ENCODE data around the gene TTLL4. TPM values are rescaled to one million over a fixed set of nuclear protein-coding genes. Genes with fewer than 3 reads are reported as not detected.
"Not testable (repeated sequence)": the region's sequence is repeated elsewhere in the genome, so short reads cannot be mapped to it uniquely, and the experiment has no call there.

TTLL4 gene
- total RNA-seq, 4 donors from 2014 or later: 5.7 to 19.2 (median 12.5) TPM

DNA sequence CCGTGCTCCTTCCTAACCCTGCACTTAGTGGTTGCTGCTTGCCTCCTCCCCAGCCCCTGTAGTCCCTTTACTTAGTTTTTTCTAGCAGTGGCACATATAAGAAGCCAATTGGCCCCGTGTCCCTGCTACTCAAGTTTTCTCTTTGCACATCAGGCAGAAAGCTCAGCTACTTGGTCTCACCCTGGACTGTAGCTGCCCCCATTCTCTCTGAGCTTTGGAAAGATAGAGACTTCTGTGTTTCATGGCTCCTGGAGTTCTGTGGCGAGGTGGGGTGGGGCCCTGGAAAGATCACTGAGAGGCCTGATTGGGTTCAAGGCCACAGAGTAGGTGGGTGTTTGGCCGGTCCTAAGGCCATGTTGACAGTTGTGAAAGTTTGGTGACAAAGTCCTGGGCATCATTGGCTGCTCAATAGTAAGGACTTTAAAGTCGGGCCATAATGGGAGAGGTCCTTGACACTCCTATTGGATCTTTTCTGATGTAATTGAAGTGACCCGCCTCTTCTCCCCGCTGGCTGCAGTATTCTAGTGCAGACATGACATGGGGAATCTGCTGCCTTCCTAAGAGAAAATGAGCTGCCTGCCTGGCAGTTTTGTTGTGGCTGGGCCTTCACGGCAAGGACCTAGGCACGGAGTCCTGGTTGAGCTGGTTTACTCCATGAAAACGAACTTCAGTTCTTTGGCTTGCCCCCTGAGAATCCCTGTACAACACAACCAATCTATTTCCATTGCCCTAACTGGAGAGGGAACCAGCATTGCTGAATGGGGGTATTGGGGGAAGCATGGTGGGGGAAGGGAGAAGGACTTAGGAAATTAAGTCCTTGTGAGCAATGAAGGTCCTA is 45.2 kb downstream of the TTLL4 start:
- no peak overlapping the region for H3K4me3 ChIP-seq (replicated peaks in 1 of 3)
- H3K27ac ChIP-seq: no peak overlapping the region
- no peaks in the 10 kb centered on the region for H3K4me1 ChIP-seq
- H3K27me3 ChIP-seq: no peaks in the 10 kb centered on the region
- H3K9me3 ChIP-seq: no peaks in the 10 kb centered on the region
- no peak for DNase-seq
- 93 to 97% methylated on average over 10 of the region's 10 CpGs for WGBS, 2 donors
- intact Hi-C loops (cut with DNase I): no loop called here
- H3K36me3 ChIP-seq: peaks cover 24 to 29% of the 10 kb centered on the region in 2 donors
- TF ChIP-seq CTCF (IDR thresholded peaks at IDR 0.05) (no peak), POLR2A (IDR thresholded peaks at IDR 0.05) (no peak)

GRCh38 chr2:218756599-218757377 is 46.2 kb downstream of the TTLL4 start:
- intact Hi-C loops (cut with DNase I): no loop called here
- Histone ChIP-seq H3K9me3 (no peaks in the 10 kb centered on the region), H3K4me3 (replicated peaks in 1 of 3) (no peak overlapping the region), H3K36me3 (peaks cover 24 to 29% of the 10 kb centered on the region in 2 donors), H3K4me1 (no peaks in the 10 kb centered on the region), H3K27ac (no peak overlapping the region), H3K27me3 (no peaks in the 10 kb centered on the region)
- TF ChIP-seq POLR2A (IDR thresholded peaks at IDR 0.05) (no peak), CTCF (IDR thresholded peaks at IDR 0.05) (no peak)
- no peak for DNase-seq
- 78 to 80% methylated on average over 6 of the region's 6 CpGs for WGBS, 2 donors

GRCh38 chr2:218761795-218762194 is 51.2 kb downstream of the TTLL4 start:
- intact Hi-C loops (cut with DNase I): no loop called here
- no peaks in the 10 kb centered on the region for H3K36me3 ChIP-seq
- no peaks in the 10 kb centered on the region for H3K27me3 ChIP-seq
- no peaks in the 10 kb centered on the region for H3K4me1 ChIP-seq
- H3K27ac ChIP-seq: no peak overlapping the region
- WGBS, 2 donors: 56 to 82% methylated on average over 2 of the region's 2 CpGs
- TF ChIP-seq CTCF (IDR thresholded peaks at IDR 0.05) (no peak), POLR2A (IDR thresholded peaks at IDR 0.05) (no peak)
- no peak overlapping the region for H3K4me3 ChIP-seq (replicated peaks in 1 of 3)
- H3K9me3 ChIP-seq: no peaks in the 10 kb centered on the region
- DNase-seq: peak in 1 of 2 donors; percentile 10

DNA sequence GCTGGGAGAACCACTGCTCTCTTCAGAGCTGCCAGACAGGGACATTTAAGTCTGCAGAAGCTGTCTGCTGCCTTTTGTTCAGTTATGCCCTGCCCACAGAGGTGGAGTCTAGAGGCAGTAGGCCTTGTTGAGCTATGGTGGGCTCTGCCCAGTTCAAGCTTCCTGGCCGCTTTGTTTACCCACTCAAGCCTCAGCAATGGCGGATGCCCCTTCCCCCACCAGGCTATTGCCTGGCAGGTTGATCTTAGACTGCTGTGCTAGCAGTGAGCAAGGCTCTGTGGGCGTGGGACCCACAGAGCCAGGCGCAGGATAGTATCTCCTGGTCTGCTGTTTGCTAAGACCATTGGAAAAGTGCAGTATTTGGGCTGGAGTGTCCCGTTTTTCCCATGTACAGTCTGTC is 62.1 kb downstream of the TTLL4 start:
- H3K27me3 ChIP-seq; DNase-seq; H3K4me3 ChIP-seq (replicated peaks in 1 of 3); H3K36me3 ChIP-seq; H3K4me1 ChIP-seq; H3K9me3 ChIP-seq; intact Hi-C loops (cut with DNase I); H3K27ac ChIP-seq: not testable (repeated sequence)
- WGBS, 2 donors: 90 to 98% methylated on average over 5 of the region's 5 CpGs

DNA sequence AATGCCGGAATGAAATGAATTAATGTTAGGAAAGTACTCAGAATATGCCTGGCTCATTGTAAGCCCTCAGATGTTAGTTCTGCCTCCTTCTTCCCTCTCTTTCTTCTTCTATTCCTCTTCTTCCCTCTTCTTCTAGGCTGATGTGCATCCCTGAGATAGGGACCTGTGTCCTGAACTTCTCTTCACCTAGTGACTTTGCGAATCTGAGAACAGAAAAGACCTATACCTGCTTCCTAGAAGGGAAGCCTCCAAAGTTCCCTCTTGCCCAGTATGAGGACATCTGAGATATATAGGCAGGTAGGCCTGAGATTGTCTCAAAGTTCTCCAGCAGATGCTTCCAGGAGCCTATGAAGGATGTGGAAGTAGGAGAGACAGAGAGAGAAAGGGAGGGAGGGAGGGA is 63.2 kb downstream of the TTLL4 start:
- no peaks in the 10 kb centered on the region for H3K36me3 ChIP-seq
- intact Hi-C loops (cut with DNase I): no loop called here
- H3K4me1 ChIP-seq: no peaks in the 10 kb centered on the region
- DNase-seq: no peak
- no peak overlapping the region for H3K4me3 ChIP-seq (replicated peaks in 1 of 3)
- H3K9me3 ChIP-seq: no peaks in the 10 kb centered on the region
- no peak for TF ChIP-seq POLR2A (IDR thresholded peaks at IDR 0.05)
- no peak for TF ChIP-seq CTCF (IDR thresholded peaks at IDR 0.05)
- H3K27me3 ChIP-seq: no peaks in the 10 kb centered on the region
- 98 to 99% methylated on average over 2 of the region's 2 CpGs for WGBS, 2 donors
- H3K27ac ChIP-seq: no peak overlapping the region

All from thyroid gland (tissue), 4 donors.